Right lobe of liver (tissue), 6 donors: ENCODE results near the gene DIAPH2. TPM values are rescaled to one million over a fixed set of nuclear protein-coding genes. Genes with fewer than 3 reads are reported as not detected.

Experiments
- ATAC-seq, 4 donors: fragments of 200-7000 bp; cut with Tn5 transposase; one replicate each; pipeline ENCODE4 v1.9.1; 2020; ENCODE audit warnings: mild to moderate bottlenecking in 4 of 4, moderate library complexity in 4 of 4
- DNase-seq, 3 donors: peaks; one replicate each; pipeline ENCODE4 v3.0.0-alpha.2; 2020
- H3K27ac ChIP-seq, 3 donors: fragments of 200-600 bp; one replicate each; pipeline ENCODE4 v1.8.0; 2022
- H3K27me3 ChIP-seq, 2 donors: fragments of 200-600 bp; one replicate each; pipeline ENCODE4 v1.8.0; 2022
- H3K36me3 ChIP-seq, 4 donors: fragments of 200-600 bp; sonication (generic) in 1 of 4; one replicate each; pipeline versions ENCODE4 v1.5.1 to v1.8.0; 2017 to 2022; ENCODE audit warnings: control low read depth in 1 of 4
- H3K4me1 ChIP-seq, 4 donors: fragments of 200-600 bp; sonication (generic) in 1 of 4; one replicate each; pipeline versions ENCODE4 v1.5.1 to v1.8.0; 2017 to 2022; ENCODE audit warnings: control low read depth in 1 of 4
- H3K4me3 ChIP-seq, 3 donors: fragments of 200-600 bp; one replicate each; pipeline ENCODE4 v1.8.0; 2022
- H3K9me3 ChIP-seq, 4 donors: fragments of 200-600 bp; sonication (generic) in 1 of 4; one replicate each; pipeline versions ENCODE4 v1.5.1 to v1.8.0; 2017 to 2022; ENCODE audit warnings: control low read depth in 1 of 4
- CTCF ChIP-seq, 4 donors: fragments of 200-600 bp in 3 of 4; fragments of 450-650 bp in 1 of 4; IDR thresholded peaks; one replicate each; pipeline versions ENCODE4 v1.5.1 to v1.8.0; 2016 to 2022; ENCODE audit warnings: antibody characterized with exemption in 4 of 4, mild to moderate bottlenecking in 2 of 4
- POLR2A ChIP-seq: fragments of 450-650 bp; IDR thresholded peaks from one replicate; pipeline ENCODE4 v1.6.1; 2017; ENCODE audit warnings: antibody characterized with exemption, mild to moderate bottlenecking
- WGBS: methylation state at CpG from one replicate; pipeline ENCODE4 v1.1.6; 2018; ENCODE audit warnings: low coverage, low lambda C conversion rate; ENCODE audit not compliant: insufficient coverage; ENCODE audit errors: missing lambda C conversion rate; 5-methylcytosine and 5-hydroxymethylcytosine counted together
- intact Hi-C, 2 donors: fragments of 100-400 bp; cut with DNase I; formaldehyde crosslinking; loops; one replicate each; pipeline versions ENCODE4 v1.11.2 to v1.14.1; 2022
- total RNA-seq, 6 experiments: library from RNA; depleted of rRNA in 2 of 6; stranded (reverse); fragments of >200 nt in 2 of 6; fragmentation: NEBNext Ultra II Directional in 3 of 6; extraction: Animal tissue kit (Norgen Biotek cat#: 25700) in 3 of 6; gene quantifications; one replicate each; pipeline versions ENCODE4 v1.1.0 to v1.2.4, GENCODE V29; 2016 to 2023
- donor health status: DM: no; HTN: yes; CAD: no.
- donor health status: DM: no; HTN: no; CAD: no.
- donor health status: DM: no; HTN: no; CAD: no.
- donor health status: DM: no; HTN: yes; CAD: no.
- donor health status: DM: no; HTN: yes; CAD: no.

DIAPH2 gene
- total RNA-seq, 6 experiments from 2014 or later, result 10.6 to 20.0 (median 16.4) TPM

DNA sequence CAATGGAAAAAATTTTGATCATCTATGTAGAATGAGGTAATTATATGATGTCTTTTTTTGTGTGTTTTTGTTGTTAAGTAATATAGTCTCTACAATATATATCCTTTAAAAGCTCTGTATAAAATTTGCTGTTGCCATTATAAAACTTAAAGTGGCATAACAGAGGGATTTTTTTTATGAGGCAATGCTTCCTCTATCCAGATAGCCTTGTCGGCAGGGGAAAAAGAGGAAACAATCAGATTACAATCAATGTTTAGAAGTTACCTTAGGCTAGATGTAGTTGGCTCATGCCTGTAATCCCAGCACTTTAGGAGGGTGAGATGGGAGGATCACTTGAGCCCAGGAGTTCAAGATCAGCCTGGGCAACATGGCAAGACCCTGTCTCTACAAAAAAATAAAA, 86.8 kb downstream of the DIAPH2 start:
- no peaks in the 10 kb centered on the region for H3K27me3 ChIP-seq
- no peaks in the 10 kb centered on the region for H3K4me1 ChIP-seq
- H3K36me3 ChIP-seq, result no peaks in the 10 kb centered on the region
- no peak overlapping the region for H3K27ac ChIP-seq
- WGBS, result 25% methylated on average over 1 of the region's 1 CpG
- no peak for TF ChIP-seq POLR2A
- no peak for TF ChIP-seq CTCF (IDR thresholded peaks at IDR 0.05)
- ATAC-seq (no peak), DNase-seq (no peak)
- intact Hi-C loops, result no loop called here
- H3K4me3 ChIP-seq, result no peak overlapping the region
- H3K9me3 ChIP-seq, result no peaks in the 10 kb centered on the region

DNA sequence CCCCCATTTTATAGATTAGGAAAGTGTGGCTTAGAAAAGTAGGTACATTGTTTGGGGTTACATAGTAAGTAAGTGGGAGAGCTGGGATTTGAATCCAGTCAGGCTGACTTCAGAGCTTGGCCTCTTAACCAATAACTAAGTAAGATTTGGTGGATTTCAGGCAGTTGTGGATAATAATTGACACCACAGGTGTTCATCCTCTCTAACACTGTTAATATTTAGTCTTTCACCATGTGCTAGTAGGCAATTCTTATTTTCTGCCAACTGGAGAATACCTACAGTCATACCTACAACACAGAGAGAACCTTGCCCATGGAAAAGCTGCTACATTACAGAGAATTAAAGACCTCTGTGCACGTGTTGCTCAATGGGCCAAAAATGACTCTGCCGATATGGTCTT, 89.5 kb downstream of the DIAPH2 start:
- no peak for TF ChIP-seq POLR2A
- no peak for TF ChIP-seq CTCF (IDR thresholded peaks at IDR 0.05)
- intact Hi-C loops, result no loop called here
- no peak for DNase-seq

DNA sequence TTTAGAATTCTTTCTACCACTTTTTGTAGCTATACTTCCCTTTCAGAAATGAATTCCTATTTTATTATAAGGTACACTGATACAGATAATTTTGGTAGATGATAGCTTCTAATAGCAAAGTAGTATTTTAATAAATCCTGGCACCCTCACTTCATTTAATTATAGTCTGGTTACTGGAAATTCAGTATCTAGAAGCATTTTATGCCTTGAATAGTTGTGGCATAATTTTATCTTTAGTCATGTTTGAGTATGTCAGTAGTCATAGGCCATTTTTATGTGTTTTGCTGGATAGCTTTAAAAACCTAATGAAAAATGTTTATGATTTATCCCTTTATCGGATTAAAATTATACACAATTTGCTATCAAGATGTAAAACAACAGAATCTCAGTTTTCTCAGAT, 92.3 kb downstream of the DIAPH2 start:
- intact Hi-C loops, result no loop called here
- H3K4me3 ChIP-seq, result no peak overlapping the region
- H3K4me1 ChIP-seq, result no peaks in the 10 kb centered on the region
- no peaks in the 10 kb centered on the region for H3K27me3 ChIP-seq
- H3K36me3 ChIP-seq, result no peaks in the 10 kb centered on the region
- DNase-seq (no peak), ATAC-seq (no peak)
- H3K9me3 ChIP-seq, result no peaks in the 10 kb centered on the region
- H3K27ac ChIP-seq, result no peak overlapping the region
- TF ChIP-seq CTCF (IDR thresholded peaks at IDR 0.05), result no peak
- no peak for TF ChIP-seq POLR2A
- WGBS, result 79% methylated on average over 1 of the region's 1 CpG

More for the DNA sequence above, 89.5 kb downstream of the DIAPH2 start:
- no peak for ATAC-seq
- Histone ChIP-seq H3K9me3 (no peaks in the 10 kb centered on the region), H3K4me3 (no peak overlapping the region), H3K4me1 (no peaks in the 10 kb centered on the region), H3K27me3 (no peaks in the 10 kb centered on the region), H3K36me3 (no peaks in the 10 kb centered on the region), H3K27ac (no peak overlapping the region)
- WGBS, result 48% methylated on average over 2 of the region's 2 CpGs

DNA sequence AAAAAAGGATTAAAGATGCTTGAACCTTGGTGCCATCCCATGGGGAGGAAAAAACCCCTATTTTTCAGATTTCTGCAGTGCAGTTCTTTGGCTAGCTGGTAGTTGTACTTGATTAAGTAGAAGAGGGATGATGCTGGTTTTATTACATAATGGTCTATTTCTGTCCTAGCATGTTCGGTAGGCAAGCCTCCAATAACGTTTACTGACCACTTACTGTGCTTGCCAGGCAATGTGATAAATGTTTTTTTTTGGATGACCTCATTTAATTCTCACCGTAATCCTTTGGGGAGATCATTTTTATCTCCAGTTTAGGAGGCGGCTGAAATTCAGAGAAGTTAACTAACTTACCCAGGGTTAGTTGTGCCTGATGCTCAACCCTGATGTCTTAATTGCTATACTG, 106.9 kb downstream of the DIAPH2 start:
- H3K27ac ChIP-seq, result no peak overlapping the region
- H3K9me3 ChIP-seq, result no peaks in the 10 kb centered on the region
- DNase-seq (no peak), ATAC-seq (peak in 1 of 4 donors; percentile 56)
- no peak for TF ChIP-seq POLR2A
- H3K4me3 ChIP-seq, result no peak overlapping the region
- no peaks in the 10 kb centered on the region for H3K27me3 ChIP-seq
- intact Hi-C loops, result no loop called here
- WGBS, result 52% methylated on average over 4 of the region's 4 CpGs
- no peaks in the 10 kb centered on the region for H3K36me3 ChIP-seq
- no peaks in the 10 kb centered on the region for H3K4me1 ChIP-seq

DNA sequence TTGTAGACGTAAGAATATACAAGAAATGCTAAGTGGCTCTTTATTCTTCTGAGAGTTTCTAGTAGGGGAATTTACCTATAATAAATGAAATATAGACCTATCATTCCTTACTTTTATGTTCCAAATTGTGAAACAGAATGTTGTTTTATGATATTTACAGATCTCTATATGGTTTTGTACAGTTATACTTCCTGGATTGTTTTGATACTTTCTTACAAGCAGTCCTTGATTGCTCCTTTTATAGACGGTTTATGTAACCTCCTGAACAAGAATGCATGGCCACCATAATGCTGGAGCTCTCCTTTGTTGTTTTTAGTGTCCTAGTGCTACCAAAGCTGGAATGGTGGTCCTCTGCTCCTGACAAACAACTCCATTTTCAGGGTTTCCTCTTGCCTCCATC, 107.4 kb downstream of the DIAPH2 start:
- DNase-seq (no peak), ATAC-seq (no peak)
- 60% methylated on average over 2 of the region's 2 CpGs for WGBS
- Histone ChIP-seq H3K27ac (no peak overlapping the region), H3K36me3 (no peaks in the 10 kb centered on the region), H3K9me3 (no peaks in the 10 kb centered on the region), H3K27me3 (no peaks in the 10 kb centered on the region), H3K4me1 (no peaks in the 10 kb centered on the region), H3K4me3 (no peak overlapping the region)
- intact Hi-C loops, result no loop called here
- no peak for TF ChIP-seq POLR2A
- no peak for TF ChIP-seq CTCF (IDR thresholded peaks at IDR 0.05)
